Amygdala (tissue), 56 donors: Measurements from ENCODE around the gene CAMK2G.
"Not testable (repeated sequence)": the region's sequence is repeated elsewhere in the genome, so short reads cannot be mapped to it uniquely, and the experiment has no call there.

Experiments
- DNase-seq, 56 donors: peaks; one replicate each; lab custom pipeline; 2025; lab: John Stamatoyannopoulos, UW

The CAMK2G gene

DNA sequence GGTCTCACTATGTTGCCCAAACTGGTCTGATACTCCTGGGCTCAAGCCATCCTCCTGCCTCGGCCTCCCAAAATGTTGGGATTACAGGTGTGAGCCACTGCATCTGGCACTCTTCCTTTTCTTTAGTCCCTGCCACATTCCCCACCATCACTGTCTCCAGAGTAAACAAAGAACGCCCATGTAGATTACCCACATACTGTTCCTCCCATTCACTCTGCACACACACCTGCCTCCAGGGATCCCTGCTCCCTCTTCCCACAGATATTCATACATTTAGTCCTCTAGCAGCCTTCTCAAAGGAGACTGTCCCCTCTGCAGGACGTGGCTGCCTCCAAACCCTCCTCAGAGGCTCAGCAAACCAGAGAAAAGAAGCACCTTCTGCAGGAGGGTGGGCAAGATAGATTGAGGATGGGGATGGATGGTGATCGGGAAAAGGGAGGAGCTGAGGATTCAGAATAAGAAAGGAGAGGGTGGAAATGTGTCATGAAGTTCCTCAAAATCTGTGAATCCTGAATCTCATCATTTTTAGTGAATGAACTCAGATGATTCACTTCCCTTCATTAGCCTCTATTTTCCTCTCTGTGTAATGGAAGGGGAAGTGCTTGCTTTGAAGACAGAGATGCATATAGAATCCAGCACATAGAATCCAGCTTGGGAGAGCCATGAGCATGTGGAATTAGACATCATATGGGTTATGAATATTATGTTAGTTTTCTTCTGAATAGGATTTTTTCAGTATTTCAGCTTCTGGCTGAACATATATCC lies 31.1 kb upstream of the CAMK2G start:
- DNase-seq, result no peak

- DNase-seq, result no peak
Measured at GRCh38 chr10:73902351-73902750, 28.0 kb upstream of the CAMK2G start.

- DNase-seq, result no peak
Measured at GRCh38 chr10:73901261-73901660, 26.9 kb upstream of the CAMK2G start.

GRCh38 chr10:73900064-73900463 lies 25.7 kb upstream of the CAMK2G start:
- DNase-seq, result no peak

GRCh38 chr10:73899423-73899822 lies 25.1 kb upstream of the CAMK2G start:
- no peak for DNase-seq

DNA sequence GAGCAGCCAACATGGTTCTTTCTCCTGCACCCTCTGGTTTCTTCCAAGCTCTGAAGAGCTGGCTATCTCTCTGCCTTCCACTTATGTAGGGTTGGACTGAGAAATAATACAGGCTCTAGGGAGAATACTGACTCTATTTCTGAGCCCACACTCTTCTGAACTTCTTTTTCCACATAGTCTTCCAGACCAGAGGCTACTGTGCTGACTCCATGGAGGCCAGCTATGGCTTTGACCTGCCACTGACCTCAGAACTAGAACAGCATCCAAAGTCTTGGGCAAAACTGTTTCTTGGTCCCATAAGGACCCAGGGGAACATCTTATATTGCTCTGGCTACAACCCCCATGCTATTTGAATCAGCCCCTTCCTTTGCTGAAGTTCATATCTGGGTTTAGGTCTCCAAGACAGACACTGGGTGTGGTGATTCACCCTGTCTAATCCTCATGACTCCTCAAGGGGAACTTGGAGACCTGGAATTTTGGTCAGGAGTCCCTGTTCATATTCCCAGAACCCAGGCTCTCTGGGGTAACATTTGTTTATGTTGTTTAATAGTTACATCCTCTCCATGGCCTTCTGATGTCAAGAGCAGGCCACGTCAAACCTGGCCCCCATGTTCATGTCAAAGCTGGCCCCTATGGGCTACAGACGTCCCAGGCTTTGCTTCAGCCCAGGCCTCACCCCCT lies 24.5 kb upstream of the CAMK2G start:
- no peak for DNase-seq

- DNase-seq, result no peak
Measured at GRCh38 chr10:73897693-73898092, 23.3 kb upstream of the CAMK2G start.

DNA sequence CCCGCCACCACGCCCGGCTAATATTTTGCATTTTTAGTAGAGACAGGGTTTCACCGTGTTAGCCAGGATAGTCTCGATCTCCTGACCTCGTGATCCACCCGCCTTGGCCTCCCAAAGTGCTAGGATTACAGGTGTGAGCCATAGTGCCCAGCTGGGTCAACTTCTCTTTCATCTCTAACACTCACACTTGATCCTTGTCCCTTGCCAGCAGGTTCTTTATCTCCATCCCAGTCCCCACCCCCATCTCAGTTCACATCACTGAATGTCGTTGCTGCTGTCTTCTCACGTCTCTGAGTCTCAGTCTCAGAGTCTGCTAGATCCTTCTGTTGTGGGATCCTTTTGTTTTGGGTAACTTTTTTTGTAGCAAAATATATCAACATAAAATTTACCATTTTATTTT lies 21.0 kb upstream of the CAMK2G start:
- DNase-seq, result not testable (repeated sequence)

- DNase-seq, result no peak
Measured at GRCh38 chr10:73894245-73894971, 20.1 kb upstream of the CAMK2G start.

GRCh38 chr10:73893426-73893825 lies 19.1 kb upstream of the CAMK2G start:
- no peak for DNase-seq

GRCh38 chr10:73892310-73893030 lies 18.1 kb upstream of the CAMK2G start:
- no peak for DNase-seq

GRCh38 chr10:73891540-73891939 lies 17.2 kb upstream of the CAMK2G start:
- DNase-seq, result no peak

DNA sequence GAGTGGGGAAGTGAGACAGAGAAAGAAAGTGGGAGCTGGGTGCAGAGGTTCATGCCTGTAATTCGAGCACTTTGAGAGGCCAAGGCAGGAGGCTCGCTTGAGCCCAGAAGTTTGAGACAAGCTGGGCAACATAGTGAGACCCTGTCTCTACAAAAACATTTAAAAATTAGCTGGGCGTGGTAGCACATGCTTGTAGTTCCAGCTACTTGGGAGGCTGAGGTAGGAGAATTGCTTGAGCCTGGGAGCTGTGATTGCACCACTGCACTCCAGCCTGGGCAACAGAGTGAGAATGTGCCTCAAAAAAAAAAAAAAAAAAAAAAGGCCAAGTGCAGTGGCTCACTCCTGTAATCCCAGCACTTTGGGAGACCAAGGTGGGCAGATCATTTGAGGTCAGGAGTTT lies 16.5 kb upstream of the CAMK2G start:
- not testable (repeated sequence) for DNase-seq

DNA sequence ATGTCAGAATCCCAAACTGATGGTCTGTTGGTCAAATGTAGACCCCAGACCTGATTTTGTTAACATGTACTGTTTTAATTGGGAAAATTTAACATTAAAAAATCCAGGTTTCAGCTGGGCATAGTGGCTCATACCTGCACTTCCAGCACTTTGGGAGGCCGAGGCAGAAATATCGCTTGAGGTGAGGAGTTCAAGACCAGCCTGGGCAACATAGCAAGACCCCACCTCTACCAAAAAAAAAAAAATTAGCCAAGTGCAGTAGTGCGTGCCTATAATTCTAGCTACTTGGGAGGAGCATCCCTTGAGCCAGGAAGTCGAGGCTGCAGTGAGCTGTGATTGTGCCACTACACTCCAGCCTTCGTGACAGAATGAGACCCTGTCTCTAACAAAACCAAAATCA lies 15.9 kb upstream of the CAMK2G start:
- DNase-seq, result no peak

DNA sequence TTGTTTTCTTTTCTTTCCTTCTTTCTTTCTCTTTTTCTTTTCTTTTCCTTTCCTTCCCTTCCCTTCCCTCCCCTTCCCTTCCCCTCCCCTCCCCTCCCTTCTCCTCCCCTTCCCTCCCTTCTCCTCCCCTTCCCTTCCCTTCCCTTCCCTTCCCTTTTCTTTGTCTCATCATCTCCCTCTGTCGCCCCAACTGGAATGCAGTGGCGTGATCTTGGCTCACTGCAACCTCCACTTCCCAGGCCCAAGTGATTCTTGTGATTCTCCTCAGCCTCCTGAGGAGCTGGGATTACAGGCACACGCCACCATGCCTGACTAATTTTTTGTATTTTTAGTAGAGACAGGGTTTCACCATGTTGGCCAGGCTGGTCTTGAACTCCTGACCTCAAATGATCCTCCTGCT lies 15.1 kb upstream of the CAMK2G start:
- DNase-seq, result not testable (repeated sequence)

- peak in 9 of 56 donors; percentile 11 to 51 (median 16) for DNase-seq
Measured at GRCh38 chr10:73889014-73889413, 14.7 kb upstream of the CAMK2G start.

DNA sequence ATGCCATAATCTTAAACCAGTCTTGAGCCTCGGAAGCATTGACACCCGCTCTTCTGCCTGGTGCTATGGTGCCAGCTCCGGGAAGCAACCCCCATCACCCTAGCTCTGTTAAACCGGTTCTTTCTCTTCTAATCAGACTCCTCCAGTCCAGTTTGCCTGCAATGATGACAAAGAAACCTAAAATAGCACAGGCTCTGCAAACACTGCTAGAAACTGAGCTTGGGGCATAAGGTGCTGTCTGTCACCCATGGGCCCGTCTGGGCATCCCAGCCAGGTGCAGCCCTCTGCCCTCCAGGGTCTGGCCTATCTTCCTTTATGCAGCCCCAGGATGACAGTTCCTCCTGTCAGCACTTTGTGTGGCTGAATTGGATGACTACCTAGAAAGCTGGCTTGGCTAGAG lies 14.2 kb upstream of the CAMK2G start:
- no peak for DNase-seq

- DNase-seq, result peak in 48 of 56 donors; percentile 18 to 83 (median 58)
Measured at GRCh38 chr10:73887294-73888039, 13.1 kb upstream of the CAMK2G start.

DNA sequence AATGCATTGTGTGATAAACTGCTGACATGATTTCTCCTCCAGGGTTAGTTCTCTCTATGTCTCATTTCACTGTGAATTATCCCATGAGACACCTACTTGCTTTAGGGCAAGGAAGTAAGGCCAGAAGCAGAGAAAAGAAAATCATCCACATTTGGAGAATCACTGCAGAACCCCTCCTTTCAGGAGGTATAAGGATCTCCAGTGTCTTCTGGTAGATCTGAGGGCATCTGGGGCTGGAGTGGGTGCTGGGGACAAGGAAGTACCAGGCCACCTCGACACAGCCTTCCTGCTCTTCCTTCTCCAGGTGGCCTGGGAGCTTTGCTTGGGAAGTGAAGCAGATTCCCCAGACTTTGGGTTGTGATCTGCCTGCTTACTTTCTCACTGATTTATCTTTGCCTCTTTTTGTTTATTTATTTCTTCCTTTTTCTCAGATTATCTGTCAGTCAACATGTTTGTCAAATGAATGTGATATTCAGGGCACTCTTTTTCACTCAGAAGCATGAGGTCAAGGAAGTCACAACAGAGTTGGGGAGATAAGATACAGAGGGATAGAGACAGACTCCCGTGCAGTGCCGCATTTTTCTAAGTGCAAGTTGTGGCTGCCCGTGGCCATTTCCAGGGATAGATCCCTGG lies 12.4 kb upstream of the CAMK2G start:
- no peak for DNase-seq
